Measurements from ENCODE around the gene PORCN. TPM values are rescaled to one million over a fixed set of nuclear protein-coding genes. Genes with fewer than 3 reads are reported as not detected.

Gene PORCN
- total and polyA plus RNA-seq, 9 of the 15 experiments (the other 6 are each of a cell fraction or from before 2014, with no cell fraction given): 0.34 to 5.1 (median 2.8) TPM

GRCh38 chrX:48487362-48487798 is 21.4 kb upstream of the PORCN start (continued):
- TF ChIP-seq ZNF707 (CRISPR knock-in tag; conservative IDR thresholded peaks at IDR 0.05): no peak

- H3K4me3 ChIP-seq: no peak overlapping the region
- intact Hi-C loops (cut with micrococcal nuclease): no loop called here
- FAIRE-seq: no peak
- TF ChIP-seq POLR3G (IDR thresholded peaks at IDR 0.05; ENCODE audit: extremely low read depth, insufficient read length, insufficient replicate concordance): no peak
- TF ChIP-seq ZKSCAN1 (IDR thresholded peaks at IDR 0.05; ENCODE audit: low read depth, low read length): no peak
- TF ChIP-seq PBX2 (CRISPR knock-in tag; IDR thresholded peaks at IDR 0.05; ENCODE audit: low read depth): no peak
- no peak for TF ChIP-seq PBX2 (tag; conservative IDR thresholded peaks at IDR 0.05; ENCODE audit: low read depth)
- TF ChIP-seq KDM5B (IDR thresholded peaks at IDR 0.05; ENCODE audit: insufficient replicate concordance, low read depth, low read length): no peak
- TF ChIP-seq GATAD2A (IDR thresholded peaks at IDR 0.05): no peak
- TF ChIP-seq SMARCC2 (IDR thresholded peaks at IDR 0.05; ENCODE audit: low read depth): no peak
- TF ChIP-seq E2F3 (CRISPR knock-in tag; IDR thresholded peaks at IDR 0.05): no peak
- no peak for TF ChIP-seq BRD9 (IDR thresholded peaks at IDR 0.05; ENCODE audit: low read depth, partially characterized antibody)
- TF ChIP-seq SMAD3 (CRISPR knock-in tag; conservative IDR thresholded peaks at IDR 0.05): no peak
- no peak for TF ChIP-seq NONO (IDR thresholded peaks at IDR 0.05; ENCODE audit: low read depth in 2 of 2, low read length in 1 of 2)
- no peak for TF ChIP-seq ZNF655 (CRISPR knock-in tag; IDR thresholded peaks at IDR 0.05)
- TF ChIP-seq FOXK1 (CRISPR knock-in tag; IDR thresholded peaks at IDR 0.05; ENCODE audit: borderline replicate concordance): no peak
- no peak for TF ChIP-seq ELK3 (CRISPR knock-in tag; IDR thresholded peaks at IDR 0.05)
These were observed 20.8 kb upstream of the PORCN start for GRCh38 chrX:48488034-48488433.

More at GRCh38 chrX:48488034-48488433, 20.8 kb upstream of the PORCN start:
- Histone ChIP-seq H3K9me3 (replicated peaks; ENCODE audit: control insufficient read depth, insufficient read depth, low read depth, low read length) (no peaks in the 10 kb centered on the region), H4K20me1 (replicated peaks; ENCODE audit: control insufficient read depth, insufficient read depth, low read length) (no peaks in the 10 kb centered on the region), H3K9ac (ENCODE audit: insufficient read depth in 1 of 2, low read depth in 2 of 2, low read length in 2 of 2) (peak overlapping the region in 1 of 2 experiments; percentile 37; a peak in 2 of 4 replicates), H3K36me3 (ENCODE audit: control insufficient read depth, insufficient read depth, low read length) (peaks cover 30% of the 10 kb centered on the region; the same call in 2 of the 3 replicates), H3K79me2 (ENCODE audit: control insufficient read depth, insufficient read depth, low read length) (no peaks in the 10 kb centered on the region), H3K9me1 (ENCODE audit: control insufficient read depth, insufficient read depth, low read length) (peaks cover 4% of the 10 kb centered on the region), H3K27ac (ENCODE audit: extremely low read depth, low read depth, low read length) (peak overlapping the region; percentile 69; the same call in 1 of the 3 replicates), H3K4me1 (replicated peaks in 1 of 2; ENCODE audit: control insufficient read depth in 2 of 2, insufficient read depth in 2 of 2, low read length in 2 of 2) (peaks cover under 1 to 21% of the 10 kb centered on the region in 2 experiments; a peak in 4 of 5 replicates), H2AFZ (ENCODE audit: low read depth, low read length) (peak overlapping the region; percentile 68; the same call in 1 of the 2 replicates), H3K27me3 (ENCODE audit: control insufficient read depth in 2 of 2, insufficient read depth in 2 of 2, low read length in 2 of 2) (no peaks in the 10 kb centered on the region), H3K4me2 (ENCODE audit: insufficient read depth, low read length) (peak overlapping the region; percentile 68; the same call in 1 of the 2 replicates)
- in situ Hi-C loops (cut with MboI): loop anchor here (25.0 kb wide), 1 partner anchor 626 kb away; no protein-coding TSS in a partner anchor
- ATAC-seq: no peak; the same call in 2 of the 3 replicates
- POLR2A ChIA-PET: no interaction called here
- CTCF ChIA-PET (ENCODE audit: low intra/inter-chr PET ratio): no interaction called here
- BruUV-seq (replicated peaks): no TSS peak
- no peak for DNase-seq (ENCODE audit: extremely low read depth in 1 of 4, low spot score in 3 of 4)
- WGBS (ENCODE audit: insufficient coverage, low coverage, missing lambda C conversion rate): 55% methylated on average over 3 of the region's 3 CpGs
